ENCODE data around the gene RFNG.

DNA sequence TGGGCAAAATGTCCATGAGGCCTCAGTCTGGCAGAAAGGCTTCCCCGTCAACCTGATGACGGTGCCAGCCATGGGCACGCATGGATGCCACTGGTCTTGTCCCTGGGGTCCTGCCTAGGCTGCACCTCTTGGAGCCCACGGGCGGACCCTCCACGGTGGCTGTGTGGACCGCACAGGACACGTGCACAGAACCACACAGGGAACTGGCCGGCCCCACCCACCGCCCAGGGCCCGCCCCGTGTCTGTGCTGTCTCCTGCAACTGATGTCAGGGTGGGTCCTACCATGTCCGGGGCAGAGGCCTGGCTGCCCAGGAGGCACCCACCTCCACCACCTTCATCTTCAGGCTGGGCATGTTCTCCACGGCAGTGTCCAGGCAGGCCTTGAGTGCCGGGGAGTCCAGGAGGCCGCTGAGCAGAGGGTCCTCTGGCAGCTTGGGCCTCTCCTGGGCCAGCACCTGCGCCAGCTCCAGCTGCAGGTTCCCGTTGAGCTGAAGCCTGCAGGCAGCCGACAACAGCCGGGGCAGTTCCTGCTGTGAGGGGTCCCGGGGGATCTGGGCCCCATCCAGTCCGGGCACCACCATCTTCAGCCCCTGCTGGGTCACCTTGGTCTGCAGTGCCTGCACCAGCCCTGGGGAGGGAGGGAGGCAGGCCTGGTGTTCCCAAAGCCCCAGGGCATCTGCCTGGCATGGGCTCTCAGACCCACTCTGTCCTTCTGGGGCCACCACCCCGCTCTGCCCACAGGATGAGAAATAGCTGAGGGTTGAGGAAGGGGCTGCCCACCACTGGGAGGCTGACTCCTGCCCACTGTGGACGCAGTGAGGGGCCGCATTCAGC, 34.5 kb upstream of the RFNG start:
- TF ChIP-seq, protein P1, sequence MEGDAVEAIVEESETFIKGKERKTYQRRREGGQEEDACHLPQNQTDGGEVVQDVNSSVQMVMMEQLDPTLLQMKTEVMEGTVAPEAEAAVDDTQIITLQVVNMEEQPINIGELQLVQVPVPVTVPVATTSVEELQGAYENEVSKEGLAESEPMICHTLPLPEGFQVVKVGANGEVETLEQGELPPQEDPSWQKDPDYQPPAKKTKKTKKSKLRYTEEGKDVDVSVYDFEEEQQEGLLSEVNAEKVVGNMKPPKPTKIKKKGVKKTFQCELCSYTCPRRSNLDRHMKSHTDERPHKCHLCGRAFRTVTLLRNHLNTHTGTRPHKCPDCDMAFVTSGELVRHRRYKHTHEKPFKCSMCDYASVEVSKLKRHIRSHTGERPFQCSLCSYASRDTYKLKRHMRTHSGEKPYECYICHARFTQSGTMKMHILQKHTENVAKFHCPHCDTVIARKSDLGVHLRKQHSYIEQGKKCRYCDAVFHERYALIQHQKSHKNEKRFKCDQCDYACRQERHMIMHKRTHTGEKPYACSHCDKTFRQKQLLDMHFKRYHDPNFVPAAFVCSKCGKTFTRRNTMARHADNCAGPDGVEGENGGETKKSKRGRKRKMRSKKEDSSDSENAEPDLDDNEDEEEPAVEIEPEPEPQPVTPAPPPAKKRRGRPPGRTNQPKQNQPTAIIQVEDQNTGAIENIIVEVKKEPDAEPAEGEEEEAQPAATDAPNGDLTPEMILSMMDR (conservative IDR thresholded peaks at IDR 0.05) = no peak
- TF ChIP-seq EZH2 (IDR thresholded peaks at IDR 0.05; ENCODE audit: low read depth) = no peak

Data from PC-9 (cell line).